Ectodermal cell (in vitro differentiated cells): ENCODE data around the gene NR3C2.
"Not testable (repeated sequence)": the region's sequence is repeated elsewhere in the genome, so short reads cannot be mapped to it uniquely, and the experiment has no call there.

ENCODE experiments used
- H3K27ac ChIP-seq: 2 replicates; pipeline ENCODE4 v1.7.0; 2013; ENCODE audit warnings: mild to moderate bottlenecking, low read depth, low read length; ENCODE audit not compliant: insufficient read depth, poor library complexity, severe bottlenecking
- H3K27me3 ChIP-seq: 2 replicates; pipeline ENCODE4 v1.7.0; 2013; ENCODE audit warnings: mild to moderate bottlenecking, low read length; ENCODE audit not compliant: insufficient read depth, control insufficient read depth, poor library complexity, severe bottlenecking
- H3K36me3 ChIP-seq: one replicate; pipeline ENCODE4 v1.7.0; 2013; ENCODE audit warnings: low read length; ENCODE audit not compliant: control insufficient read depth, insufficient read depth
- H3K4me1 ChIP-seq: one replicate; pipeline ENCODE4 v1.7.0; 2013; ENCODE audit warnings: low read length; ENCODE audit not compliant: control insufficient read depth, insufficient read depth
- H3K4me3 ChIP-seq: 2 replicates; pipeline ENCODE4 v1.7.0; 2013; ENCODE audit warnings: low read depth, low read length, control low read depth; ENCODE audit not compliant: insufficient read depth
- H3K9me3 ChIP-seq: 2 replicates; pipeline ENCODE4 v1.7.0; 2013; ENCODE audit warnings: mild to moderate bottlenecking, low read length, moderate library complexity; ENCODE audit not compliant: control insufficient read depth
- WGBS, 2 experiments: methylation state at CpG; one replicate each; pipeline ENCODE4 v1.1.7; 2013; ENCODE audit warnings: missing lambda C conversion rate in 2 of 2; 5-methylcytosine and 5-hydroxymethylcytosine counted together

Gene NR3C2

DNA sequence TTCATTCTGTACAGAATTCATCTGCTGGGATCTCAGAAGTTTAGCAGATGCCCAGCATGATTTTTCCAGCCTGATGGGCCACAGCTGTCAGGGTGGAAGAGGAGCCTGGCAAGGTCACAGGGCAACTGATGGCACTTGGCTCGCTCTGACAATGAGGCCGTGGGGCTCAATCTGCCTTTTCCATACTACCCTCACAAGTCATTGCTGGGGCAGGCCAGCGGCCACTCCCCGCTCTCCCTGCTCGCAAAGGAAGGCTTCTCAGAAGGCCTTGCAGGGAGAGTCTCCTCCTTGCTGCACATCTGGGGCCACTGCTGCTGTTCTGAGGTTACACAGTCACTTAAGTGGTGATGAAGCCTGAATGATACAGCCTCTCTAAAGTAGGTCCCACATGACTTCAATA lies 349.1 kb downstream of the NR3C2 start:
- WGBS, 2 experiments = 93 to 96% methylated on average over 5 of the region's 5 CpGs
- no peak overlapping the region for H3K4me3 ChIP-seq

DNA sequence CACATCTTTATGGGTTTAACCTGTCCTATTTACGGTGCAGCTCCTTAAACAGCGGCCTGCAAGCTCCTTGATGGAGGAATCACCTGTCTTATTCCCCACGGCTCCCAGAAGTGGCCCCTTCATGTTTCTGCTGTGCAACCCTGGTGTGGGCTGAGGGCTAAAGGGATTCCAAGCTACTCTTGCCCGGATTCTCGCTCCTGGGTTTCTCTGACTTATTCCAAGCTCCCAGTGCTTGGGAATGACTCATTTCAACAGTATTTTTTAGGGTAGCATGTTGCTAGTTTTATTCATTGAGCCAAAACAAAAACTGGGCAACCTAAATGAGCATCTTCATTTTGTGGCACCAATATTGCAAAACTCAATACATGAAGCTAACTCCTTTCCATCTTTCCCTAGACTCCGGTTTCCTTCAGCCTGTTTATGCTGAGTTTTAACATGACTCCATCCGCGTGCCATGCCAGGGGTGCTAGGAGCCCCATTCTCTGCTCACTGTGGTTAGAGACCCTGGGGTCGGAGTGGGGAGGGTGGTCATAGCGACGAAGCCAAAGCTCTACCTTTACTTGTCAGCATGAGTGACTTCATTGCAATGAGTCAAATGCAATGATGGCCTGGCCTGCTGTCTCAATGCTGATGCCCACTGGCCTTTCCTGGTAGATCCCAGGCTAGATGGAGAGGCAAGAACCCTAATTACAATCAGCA lies 349.7 kb downstream of the NR3C2 start:
- WGBS, 2 experiments = 95% methylated on average over 11 of the region's 11 CpGs
- H3K9me3 ChIP-seq = no peaks in the 10 kb centered on the region
- H3K36me3 ChIP-seq = no peaks in the 10 kb centered on the region
- no peak overlapping the region for H3K27ac ChIP-seq
- no peak overlapping the region for H3K4me3 ChIP-seq
- H3K27me3 ChIP-seq = no peaks in the 10 kb centered on the region
- no peaks in the 10 kb centered on the region for H3K4me1 ChIP-seq

More for the DNA sequence above, 349.1 kb downstream of the NR3C2 start:
- Histone ChIP-seq H3K4me1 (no peaks in the 10 kb centered on the region), H3K27ac (no peak overlapping the region), H3K27me3 (no peaks in the 10 kb centered on the region), H3K36me3 (no peaks in the 10 kb centered on the region), H3K9me3 (no peaks in the 10 kb centered on the region)

DNA sequence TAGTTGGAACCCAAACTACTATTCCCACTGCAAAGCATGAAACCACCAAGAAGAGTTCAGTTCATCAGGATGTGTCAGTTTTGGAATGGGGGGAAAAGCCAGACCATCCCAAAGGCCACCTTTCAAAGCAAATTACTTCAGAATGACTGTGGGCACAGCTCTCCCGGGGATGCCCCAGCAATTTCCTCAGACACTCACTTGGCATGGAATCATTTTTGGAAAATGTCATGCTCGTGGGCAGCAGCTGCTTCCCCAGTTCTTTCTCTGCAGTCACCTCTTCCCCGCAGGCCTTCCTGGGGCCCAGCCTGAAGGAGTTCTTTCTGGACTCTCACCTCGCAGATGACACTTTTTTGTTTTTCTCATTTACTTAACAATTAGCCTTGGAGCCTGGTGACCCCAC lies 350.3 kb downstream of the NR3C2 start:
- H3K36me3 ChIP-seq = no peaks in the 10 kb centered on the region
- no peaks in the 10 kb centered on the region for H3K9me3 ChIP-seq
- no peaks in the 10 kb centered on the region for H3K27me3 ChIP-seq

DNA sequence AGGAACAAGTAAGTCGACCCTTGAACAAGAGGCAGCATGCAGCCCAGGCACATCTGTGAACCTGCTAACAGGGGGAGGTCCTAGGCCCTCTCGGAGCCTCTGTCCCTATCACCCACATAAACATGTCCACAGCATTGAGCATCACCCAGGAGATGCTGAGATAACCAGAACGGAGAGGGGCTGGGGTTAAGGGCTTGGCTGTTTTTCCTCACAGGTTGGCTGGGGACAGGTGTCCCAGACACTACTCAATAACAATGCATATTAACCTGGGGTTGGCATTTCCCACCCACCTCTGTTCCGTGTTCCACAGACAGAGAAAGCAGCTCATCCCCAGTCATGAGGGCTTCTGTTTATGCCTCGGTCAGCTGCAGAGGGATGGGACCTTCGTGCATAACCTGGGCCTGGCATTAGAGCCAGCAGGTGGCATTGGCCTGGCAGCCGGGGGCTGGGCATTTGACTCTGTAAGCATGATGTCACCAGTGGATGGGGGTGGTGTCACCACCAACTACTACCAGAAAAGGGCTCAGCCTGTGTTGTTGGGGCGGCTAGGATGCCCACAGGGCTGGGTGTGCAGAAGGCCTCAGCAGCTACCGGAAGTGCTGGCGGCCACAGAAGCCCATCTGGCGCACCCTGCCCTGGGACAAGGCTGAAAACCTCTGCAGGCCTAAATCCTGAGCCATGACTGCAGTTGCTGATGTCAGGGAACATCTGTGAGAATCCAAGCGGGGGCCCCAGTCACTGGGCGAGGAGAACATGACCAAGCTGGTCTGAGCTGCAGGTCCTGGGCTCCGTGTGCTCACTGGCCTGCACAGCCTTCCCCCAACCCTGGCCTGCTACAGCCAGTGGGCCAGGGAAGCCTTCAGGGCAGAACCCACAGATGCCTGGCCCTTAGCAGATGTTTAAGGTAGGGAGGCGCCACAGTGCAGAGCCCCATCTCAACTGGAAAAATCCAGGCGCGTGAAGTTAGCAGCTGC lies 351.4 kb downstream of the NR3C2 start:
- H3K27me3 ChIP-seq = no peaks in the 10 kb centered on the region
- WGBS, 2 experiments = 94 to 95% methylated on average over 17 of the region's 17 CpGs
- no peaks in the 10 kb centered on the region for H3K4me1 ChIP-seq
- H3K4me3 ChIP-seq = no peak overlapping the region
- H3K36me3 ChIP-seq = no peaks in the 10 kb centered on the region
- H3K9me3 ChIP-seq = no peaks in the 10 kb centered on the region
- H3K27ac ChIP-seq = no peak overlapping the region

More for the DNA sequence above, 350.3 kb downstream of the NR3C2 start:
- no peaks in the 10 kb centered on the region for H3K4me1 ChIP-seq
- H3K4me3 ChIP-seq = no peak overlapping the region
- H3K27ac ChIP-seq = no peak overlapping the region
- WGBS, 2 experiments = 83 to 85% methylated on average over 4 of the region's 4 CpGs

DNA sequence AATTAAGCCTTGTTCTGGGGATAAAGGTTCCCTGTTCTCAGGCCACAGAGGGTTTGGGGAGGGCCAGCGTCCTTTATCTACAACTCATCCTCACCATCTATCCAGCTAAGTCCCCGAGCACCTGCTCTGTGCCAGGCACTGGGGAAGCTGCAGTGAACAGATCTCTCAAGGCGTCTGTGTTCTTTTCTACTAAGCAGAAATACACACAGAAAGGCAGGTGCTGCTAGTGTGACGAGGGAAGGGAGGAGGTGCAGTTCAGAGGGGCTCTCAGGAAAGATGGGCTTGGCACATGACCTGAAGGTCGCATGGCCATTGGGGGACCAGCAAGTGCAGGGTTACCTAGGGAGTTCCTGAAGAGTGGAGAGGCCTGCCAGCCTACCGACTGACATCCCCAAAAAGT lies 352.2 kb downstream of the NR3C2 start:
- H3K27ac ChIP-seq = no peak overlapping the region

DNA sequence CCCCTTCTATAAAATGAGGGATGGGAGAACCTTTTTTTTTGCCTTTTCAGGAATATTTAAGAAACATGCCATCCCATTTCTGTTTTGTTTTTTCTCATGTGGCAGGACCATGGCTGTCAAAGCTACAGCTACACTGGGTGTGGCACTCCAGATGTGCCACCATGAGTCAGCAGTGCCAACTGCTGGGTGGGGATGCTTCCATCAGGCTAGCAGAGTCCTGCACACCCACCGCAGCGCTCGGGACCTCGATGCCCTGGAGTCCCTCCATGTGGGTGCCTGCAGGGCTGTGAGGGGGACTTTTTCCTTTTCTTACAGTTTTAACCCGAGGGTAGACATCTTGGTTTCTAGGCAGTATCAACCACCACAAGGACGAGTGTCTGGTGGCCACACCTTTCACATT lies 352.6 kb downstream of the NR3C2 start:
- Histone ChIP-seq H3K27ac (no peak overlapping the region), H3K4me3 (no peak overlapping the region), H3K27me3 (no peaks in the 10 kb centered on the region), H3K9me3 (no peaks in the 10 kb centered on the region), H3K36me3 (no peaks in the 10 kb centered on the region), H3K4me1 (no peaks in the 10 kb centered on the region)
- 92 to 95% methylated on average over 6 of the region's 6 CpGs for WGBS, 2 experiments

More for the DNA sequence above, 352.2 kb downstream of the NR3C2 start:
- 91 to 97% methylated on average over 6 of the region's 6 CpGs for WGBS, 2 experiments
- Histone ChIP-seq H3K4me1 (no peaks in the 10 kb centered on the region), H3K9me3 (no peaks in the 10 kb centered on the region), H3K4me3 (no peak overlapping the region), H3K36me3 (no peaks in the 10 kb centered on the region), H3K27me3 (no peaks in the 10 kb centered on the region)

DNA sequence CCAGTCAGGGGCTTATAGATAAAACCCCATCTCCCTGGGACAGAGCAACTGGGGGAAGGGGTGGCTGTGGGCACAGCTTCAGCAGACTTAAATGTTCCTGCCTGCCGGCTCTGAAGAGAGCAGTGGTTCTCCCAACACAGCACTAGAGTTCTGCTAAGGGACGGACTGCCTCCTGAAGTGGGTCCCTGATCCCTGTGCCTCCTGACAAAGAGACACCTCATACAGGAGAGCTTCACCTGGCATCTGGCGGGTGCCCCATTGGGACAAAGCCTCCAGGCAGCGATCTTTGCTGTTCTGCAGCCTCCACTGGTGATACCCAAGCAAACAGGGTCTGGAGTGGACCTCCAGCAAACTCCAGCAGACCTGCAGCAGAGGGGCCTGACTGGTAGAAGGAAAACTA lies 359.1 kb downstream of the NR3C2 start:
- not testable (repeated sequence) for H3K27ac ChIP-seq, H3K4me1 ChIP-seq, H3K36me3 ChIP-seq, H3K9me3 ChIP-seq, H3K27me3 ChIP-seq, H3K4me3 ChIP-seq
- WGBS, 2 experiments = 96 to 97% methylated on average over 4 of the region's 4 CpGs

DNA sequence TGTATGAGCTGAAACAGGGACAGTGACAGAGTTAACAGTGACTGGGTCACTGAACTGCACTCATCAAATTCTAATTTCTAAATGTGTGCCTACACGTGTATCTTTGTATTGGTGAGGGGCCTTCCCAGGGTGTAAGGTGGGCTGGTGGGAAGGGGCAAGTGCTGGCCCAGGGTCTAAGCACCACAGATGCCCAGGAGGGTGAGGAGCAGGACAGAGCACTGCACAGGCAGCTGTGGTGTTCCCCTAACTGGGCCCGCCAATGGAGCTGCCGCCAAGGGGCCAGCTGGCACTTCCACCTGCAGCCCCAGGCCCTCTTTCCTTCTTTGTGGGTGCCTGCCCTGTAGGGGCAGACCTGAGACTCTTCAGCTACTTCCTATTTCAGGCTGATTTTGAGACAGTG lies 360.5 kb downstream of the NR3C2 start:
- 88 to 95% methylated on average over 3 of the region's 3 CpGs for WGBS, 2 experiments
- Histone ChIP-seq H3K9me3 (no peaks in the 10 kb centered on the region), H3K27ac (no peak overlapping the region), H3K36me3 (no peaks in the 10 kb centered on the region), H3K27me3 (no peaks in the 10 kb centered on the region), H3K4me3 (no peak overlapping the region), H3K4me1 (no peaks in the 10 kb centered on the region)

DNA sequence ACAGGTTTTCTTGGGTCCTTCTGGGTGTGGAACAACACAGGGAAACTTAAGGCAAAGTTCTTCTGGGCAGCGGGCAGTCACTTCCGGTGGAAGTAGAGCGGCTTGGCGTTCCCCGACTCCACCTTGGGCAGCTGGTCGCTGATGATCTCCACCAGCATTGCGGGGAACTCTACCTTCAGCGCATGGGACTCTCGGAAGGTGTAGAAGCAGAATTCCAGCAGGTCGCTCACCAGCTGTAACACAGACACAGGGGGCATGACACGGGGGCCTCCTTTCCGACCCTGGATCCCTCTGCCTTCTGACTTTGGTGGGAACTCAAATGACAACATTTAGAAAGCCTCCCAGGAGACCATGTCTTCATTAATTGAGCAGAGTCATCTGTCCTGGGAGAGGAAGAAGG lies 360.9 kb downstream of the NR3C2 start:
- H3K27me3 ChIP-seq = no peaks in the 10 kb centered on the region
- WGBS, 2 experiments = 96 to 98% methylated on average over 12 of the region's 12 CpGs
- H3K27ac ChIP-seq = no peak overlapping the region
- no peak overlapping the region for H3K4me3 ChIP-seq
- H3K9me3 ChIP-seq = no peaks in the 10 kb centered on the region
- H3K4me1 ChIP-seq = no peaks in the 10 kb centered on the region
- no peaks in the 10 kb centered on the region for H3K36me3 ChIP-seq

DNA sequence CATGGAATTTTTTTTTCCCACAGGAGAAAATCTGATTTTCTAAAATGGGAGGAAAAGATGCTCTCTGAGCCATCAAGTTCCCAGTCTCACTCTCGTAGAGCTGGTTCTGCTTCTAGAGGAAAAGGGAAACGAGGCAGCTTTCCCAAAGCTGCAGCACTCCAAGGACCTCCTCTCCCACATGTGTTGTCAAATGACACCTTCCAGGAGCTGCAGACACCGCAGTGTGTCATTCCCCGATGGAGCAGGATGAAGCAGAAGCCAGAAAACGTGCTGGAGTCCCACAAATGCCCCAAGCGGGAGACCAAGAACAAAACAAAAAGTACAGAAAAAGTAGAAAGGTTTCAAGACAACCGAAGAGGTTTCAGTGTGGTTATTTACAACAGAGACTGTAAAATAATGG lies 362.3 kb downstream of the NR3C2 start:
- no peak overlapping the region for H3K27ac ChIP-seq
- no peak overlapping the region for H3K4me3 ChIP-seq
- no peaks in the 10 kb centered on the region for H3K4me1 ChIP-seq
- peaks cover 2% of the 10 kb centered on the region for H3K9me3 ChIP-seq
- 85 to 91% methylated on average over 7 of the region's 7 CpGs for WGBS, 2 experiments
- H3K27me3 ChIP-seq = no peaks in the 10 kb centered on the region
- H3K36me3 ChIP-seq = no peaks in the 10 kb centered on the region
